ENCODE data around the gene TNFAIP8L3.
A peak's percentile ranks its signal among the peaks of the same experiment; 100 is the strongest.
"Not testable (repeated sequence)": the region's sequence is repeated elsewhere in the genome, so short reads cannot be mapped to it uniquely, and the experiment has no call there.

TNFAIP8L3 gene

DNA sequence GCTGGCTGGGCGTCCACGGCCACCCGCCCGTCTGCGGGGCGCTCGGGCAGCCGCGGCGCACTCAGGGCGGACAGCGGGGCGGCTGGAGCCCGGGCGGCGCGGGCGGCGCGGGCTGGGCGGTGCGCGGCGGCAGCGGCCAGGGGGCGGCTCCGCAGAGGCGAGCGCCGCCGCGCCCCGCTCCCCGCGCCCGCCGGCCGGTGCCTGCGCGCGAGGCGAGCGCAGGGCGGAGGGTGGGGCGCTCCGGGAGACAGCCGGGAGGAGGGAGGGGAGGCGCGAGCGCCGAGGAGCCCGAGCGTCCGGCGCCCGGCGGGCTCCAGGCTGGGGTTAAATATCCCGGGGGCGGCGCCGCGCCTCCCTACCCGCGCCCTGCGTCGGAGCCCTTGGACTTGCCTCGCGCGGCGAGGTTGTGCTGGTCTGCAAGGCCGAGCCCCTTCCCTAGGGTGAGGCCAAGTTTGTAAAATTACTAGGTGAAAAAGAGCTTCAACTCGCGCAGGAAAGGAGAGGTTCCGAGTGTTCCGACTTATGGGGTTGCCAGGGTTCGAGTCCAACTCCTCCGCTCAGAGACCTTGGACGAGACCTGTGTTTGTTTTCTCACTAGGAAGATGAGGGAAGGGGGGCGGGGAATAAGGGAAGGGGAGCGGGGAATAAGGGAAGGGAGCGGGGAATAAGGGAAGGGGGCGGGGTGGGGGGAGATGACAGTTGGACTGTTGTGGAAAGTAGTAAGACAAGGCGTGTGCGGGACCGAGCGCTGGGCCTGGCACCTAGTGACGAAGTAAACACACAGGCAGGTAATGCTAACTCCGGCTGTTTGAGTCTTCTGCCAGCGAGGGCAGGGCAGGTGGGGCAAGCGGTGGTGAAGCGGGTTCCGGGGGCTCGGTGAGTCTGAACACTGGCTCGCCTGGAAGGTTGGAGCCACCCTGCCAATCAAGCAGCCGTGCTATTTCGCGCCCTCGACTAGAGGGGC lies at the start of gene TNFAIP8L3:
TSS of gene TNFAIP8L3 (minus strand) at position 301 of the 964 bp plus-strand sequence. CDS start 311 bp downstream, outside the sequence.
- TF ChIP-seq, protein P1, sequence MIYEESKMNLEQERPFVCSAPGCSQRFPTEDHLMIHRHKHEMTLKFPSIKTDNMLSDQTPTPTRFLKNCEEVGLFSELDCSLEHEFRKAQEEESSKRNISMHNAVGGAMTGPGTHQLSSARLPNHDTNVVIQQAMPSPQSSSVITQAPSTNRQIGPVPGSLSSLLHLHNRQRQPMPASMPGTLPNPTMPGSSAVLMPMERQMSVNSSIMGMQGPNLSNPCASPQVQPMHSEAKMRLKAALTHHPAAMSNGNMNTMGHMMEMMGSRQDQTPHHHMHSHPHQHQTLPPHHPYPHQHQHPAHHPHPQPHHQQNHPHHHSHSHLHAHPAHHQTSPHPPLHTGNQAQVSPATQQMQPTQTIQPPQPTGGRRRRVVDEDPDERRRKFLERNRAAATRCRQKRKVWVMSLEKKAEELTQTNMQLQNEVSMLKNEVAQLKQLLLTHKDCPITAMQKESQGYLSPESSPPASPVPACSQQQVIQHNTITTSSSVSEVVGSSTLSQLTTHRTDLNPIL (CRISPR knock-in tag; IDR thresholded peaks at IDR 0.05; ENCODE audit: low read depth), result no peak
- TF ChIP-seq ZNF565 (CRISPR knock-in tag; conservative IDR thresholded peaks at IDR 0.05; ENCODE audit: low read depth), result no peak
- no peak for TF ChIP-seq ZFP30 (CRISPR knock-in tag; IDR thresholded peaks at IDR 0.05)
- no peak for TF ChIP-seq ZNF8 (CRISPR knock-in tag; IDR thresholded peaks at IDR 0.05)
- TF ChIP-seq BACH2 (CRISPR knock-in tag; IDR thresholded peaks at IDR 0.05; ENCODE audit: borderline replicate concordance), result no peak
- TF ChIP-seq, protein P2, sequence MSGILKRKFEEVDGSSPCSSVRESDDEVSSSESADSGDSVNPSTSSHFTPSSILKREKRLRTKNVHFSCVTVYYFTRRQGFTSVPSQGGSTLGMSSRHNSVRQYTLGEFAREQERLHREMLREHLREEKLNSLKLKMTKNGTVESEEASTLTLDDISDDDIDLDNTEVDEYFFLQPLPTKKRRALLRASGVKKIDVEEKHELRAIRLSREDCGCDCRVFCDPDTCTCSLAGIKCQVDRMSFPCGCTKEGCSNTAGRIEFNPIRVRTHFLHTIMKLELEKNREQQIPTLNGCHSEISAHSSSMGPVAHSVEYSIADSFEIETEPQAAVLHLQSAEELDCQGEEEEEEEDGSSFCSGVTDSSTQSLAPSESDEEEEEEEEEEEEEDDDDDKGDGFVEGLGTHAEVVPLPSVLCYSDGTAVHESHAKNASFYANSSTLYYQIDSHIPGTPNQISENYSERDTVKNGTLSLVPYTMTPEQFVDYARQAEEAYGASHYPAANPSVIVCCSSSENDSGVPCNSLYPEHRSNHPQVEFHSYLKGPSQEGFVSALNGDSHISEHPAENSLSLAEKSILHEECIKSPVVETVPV (CRISPR knock-in tag; IDR thresholded peaks at IDR 0.05), result no peak
- TF ChIP-seq SNAI2 (CRISPR knock-in tag; IDR thresholded peaks at IDR 0.05), result no peak
- TF ChIP-seq GLIS3 (CRISPR knock-in tag; IDR thresholded peaks at IDR 0.05), result no peak
- ATAC-seq, result peak; percentile 35

DNA sequence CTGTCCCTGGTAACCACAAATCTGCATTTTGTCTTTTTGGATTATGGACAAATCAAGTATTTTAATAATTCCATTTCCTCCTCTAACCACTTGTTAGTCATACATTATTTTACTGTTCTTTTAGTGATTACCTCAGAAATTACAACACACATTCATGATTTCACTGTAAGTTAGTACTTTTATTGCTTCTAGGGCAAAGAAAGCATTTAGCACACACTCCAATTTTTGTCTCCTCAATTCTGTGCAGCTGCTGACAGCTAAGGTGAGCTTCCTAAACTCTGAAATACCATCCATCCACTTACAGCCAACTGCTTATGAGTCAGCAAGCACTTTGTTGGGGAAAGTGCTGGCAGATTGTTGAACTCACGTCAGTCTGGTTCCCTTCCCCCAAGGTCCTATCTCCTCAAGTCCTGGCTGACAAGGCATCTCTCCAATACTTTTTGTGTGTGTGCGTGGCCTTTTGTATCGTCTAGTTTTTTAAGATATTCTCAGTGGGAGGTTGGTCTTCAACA lies 49.4 kb upstream of the TNFAIP8L3 start:
- TF ChIP-seq ISL1 (CRISPR knock-in tag; IDR thresholded peaks at IDR 0.05) (peak; percentile 48), ESRRG (CRISPR knock-in tag; IDR thresholded peaks at IDR 0.05) (no peak)
- ATAC-seq, result no peak

DNA sequence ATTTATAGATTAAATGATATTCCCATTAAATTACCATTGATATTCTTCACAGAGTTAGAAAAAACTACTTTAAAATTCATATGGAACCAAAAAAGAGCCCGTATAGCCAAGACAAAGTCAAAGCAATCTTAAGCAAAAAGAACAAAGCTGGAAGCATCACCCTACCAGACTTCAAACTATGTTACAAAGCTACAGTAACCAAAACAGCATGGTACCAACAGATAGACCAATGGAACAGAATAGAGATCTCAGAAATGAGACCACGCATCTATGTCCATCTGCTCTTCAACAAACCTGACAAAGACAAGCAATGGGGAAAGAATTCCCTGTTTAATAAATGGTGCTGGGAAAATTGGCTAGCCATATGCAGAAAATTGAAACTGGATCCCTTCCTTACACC lies 45.6 kb upstream of the TNFAIP8L3 start:
- ATAC-seq, result not testable (repeated sequence)

DNA sequence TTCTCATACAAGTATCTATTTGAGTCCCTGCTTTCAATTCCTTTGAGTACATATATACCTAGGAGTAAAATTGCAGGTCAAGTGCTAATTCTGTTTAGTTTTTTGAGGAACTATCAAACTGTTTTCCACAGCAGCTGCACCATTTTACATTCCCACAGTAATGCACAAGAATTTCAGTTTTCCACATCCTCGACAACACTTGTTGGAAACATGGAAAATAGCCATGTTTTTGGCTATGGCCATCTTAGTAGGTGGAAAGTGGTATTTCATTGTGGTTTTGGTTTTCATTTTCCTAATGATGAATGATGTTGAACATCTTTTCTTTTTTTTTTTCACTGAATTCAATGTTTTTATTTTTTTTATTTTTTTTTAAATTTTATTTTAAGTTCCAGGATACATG lies 44.4 kb upstream of the TNFAIP8L3 start:
- ATAC-seq, result no peak
- no peak for TF ChIP-seq ESRRG (CRISPR knock-in tag; IDR thresholded peaks at IDR 0.05)

DNA sequence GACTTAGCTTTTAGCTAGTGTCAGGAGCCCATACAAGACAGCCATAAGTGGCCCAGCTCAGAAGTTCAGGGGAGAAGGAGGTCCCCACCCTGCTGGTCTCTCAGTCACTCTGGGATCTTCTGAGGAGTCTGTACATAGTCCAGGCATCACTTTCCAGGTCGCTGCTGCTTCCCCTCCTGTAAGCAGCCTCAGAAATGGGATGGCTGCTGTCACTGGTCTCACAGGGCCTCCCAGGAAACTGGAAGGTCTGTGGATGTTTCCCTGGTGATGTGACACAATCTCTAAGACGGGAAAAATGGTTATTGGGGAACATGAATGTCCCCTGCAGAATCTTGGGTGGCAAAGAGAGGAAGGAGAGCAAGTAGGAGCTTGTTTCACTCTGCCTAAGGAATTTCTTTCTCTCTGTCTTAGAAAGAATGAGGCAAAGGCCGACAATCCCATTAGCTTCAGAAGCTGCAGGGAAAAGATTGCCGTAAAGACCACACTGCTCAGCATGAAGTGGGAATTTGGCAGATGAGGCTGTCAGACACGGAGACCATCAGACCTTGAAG lies 43.2 kb upstream of the TNFAIP8L3 start:
- no peak for TF ChIP-seq TOX (CRISPR knock-in tag; IDR thresholded peaks at IDR 0.05; ENCODE audit: borderline replicate concordance)
- no peak for TF ChIP-seq TCF4 (CRISPR knock-in tag; IDR thresholded peaks at IDR 0.05; ENCODE audit: borderline replicate concordance)
- TF ChIP-seq SNAI2 (CRISPR knock-in tag; IDR thresholded peaks at IDR 0.05), result no peak
- TF ChIP-seq, protein P2 (CRISPR knock-in tag; IDR thresholded peaks at IDR 0.05), result no peak
- TF ChIP-seq ESRRG (CRISPR knock-in tag; IDR thresholded peaks at IDR 0.05), result no peak
- no peak for TF ChIP-seq ZFP30 (CRISPR knock-in tag; IDR thresholded peaks at IDR 0.05)
- TF ChIP-seq PPARA (CRISPR knock-in tag; IDR thresholded peaks at IDR 0.05; ENCODE audit: borderline replicate concordance), result no peak
- no peak for ATAC-seq

DNA sequence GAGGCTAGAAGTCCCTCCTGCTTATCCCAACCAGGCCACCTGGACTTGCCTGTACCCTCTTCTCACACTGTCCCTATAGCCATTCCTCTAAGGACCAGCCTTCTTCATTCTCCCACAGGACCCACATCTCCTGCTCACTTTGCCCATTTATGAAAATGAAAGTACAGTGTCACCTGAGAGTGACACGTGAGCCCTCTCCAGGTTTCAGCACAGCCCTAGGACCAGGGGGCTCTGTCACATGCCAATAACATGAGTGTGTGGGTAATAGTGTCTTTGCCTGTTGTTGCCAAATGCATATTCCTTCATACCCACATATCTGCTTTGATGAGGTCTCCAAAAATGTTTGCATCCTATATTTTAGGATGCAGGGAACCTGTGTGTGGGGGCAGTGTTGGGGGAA lies 42.3 kb upstream of the TNFAIP8L3 start:
- ATAC-seq, result no peak
- TF ChIP-seq TCF4 (CRISPR knock-in tag; IDR thresholded peaks at IDR 0.05; ENCODE audit: borderline replicate concordance) (no peak), ZNF70 (CRISPR knock-in tag; IDR thresholded peaks at IDR 0.05) (no peak), ZC3H10 (CRISPR knock-in tag; IDR thresholded peaks at IDR 0.05) (no peak), RARB (CRISPR knock-in tag; IDR thresholded peaks at IDR 0.05) (no peak), PPARA (CRISPR knock-in tag; IDR thresholded peaks at IDR 0.05; ENCODE audit: borderline replicate concordance) (no peak), BACH2 (CRISPR knock-in tag; IDR thresholded peaks at IDR 0.05; ENCODE audit: borderline replicate concordance) (no peak), SNAI2 (CRISPR knock-in tag; IDR thresholded peaks at IDR 0.05) (no peak), ISL1 (CRISPR knock-in tag; IDR thresholded peaks at IDR 0.05) (no peak), CSDC2 (CRISPR knock-in tag; IDR thresholded peaks at IDR 0.05) (no peak)
- TF ChIP-seq, protein P3, sequence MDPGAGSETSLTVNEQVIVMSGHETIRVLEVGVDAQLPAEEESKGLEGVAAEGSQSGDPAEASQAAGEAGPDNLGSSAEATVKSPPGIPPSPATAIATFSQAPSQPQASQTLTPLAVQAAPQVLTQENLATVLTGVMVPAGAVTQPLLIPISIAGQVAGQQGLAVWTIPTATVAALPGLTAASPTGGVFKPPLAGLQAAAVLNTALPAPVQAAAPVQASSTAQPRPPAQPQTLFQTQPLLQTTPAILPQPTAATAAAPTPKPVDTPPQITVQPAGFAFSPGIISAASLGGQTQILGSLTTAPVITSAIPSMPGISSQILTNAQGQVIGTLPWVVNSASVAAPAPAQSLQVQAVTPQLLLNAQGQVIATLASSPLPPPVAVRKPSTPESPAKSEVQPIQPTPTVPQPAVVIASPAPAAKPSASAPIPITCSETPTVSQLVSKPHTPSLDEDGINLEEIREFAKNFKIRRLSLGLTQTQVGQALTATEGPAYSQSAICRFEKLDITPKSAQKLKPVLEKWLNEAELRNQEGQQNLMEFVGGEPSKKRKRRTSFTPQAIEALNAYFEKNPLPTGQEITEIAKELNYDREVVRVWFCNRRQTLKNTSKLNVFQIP (CRISPR knock-in tag; IDR thresholded peaks at IDR 0.05; ENCODE audit: borderline replicate concordance, low read depth), result no peak
- TF ChIP-seq, protein P4, sequence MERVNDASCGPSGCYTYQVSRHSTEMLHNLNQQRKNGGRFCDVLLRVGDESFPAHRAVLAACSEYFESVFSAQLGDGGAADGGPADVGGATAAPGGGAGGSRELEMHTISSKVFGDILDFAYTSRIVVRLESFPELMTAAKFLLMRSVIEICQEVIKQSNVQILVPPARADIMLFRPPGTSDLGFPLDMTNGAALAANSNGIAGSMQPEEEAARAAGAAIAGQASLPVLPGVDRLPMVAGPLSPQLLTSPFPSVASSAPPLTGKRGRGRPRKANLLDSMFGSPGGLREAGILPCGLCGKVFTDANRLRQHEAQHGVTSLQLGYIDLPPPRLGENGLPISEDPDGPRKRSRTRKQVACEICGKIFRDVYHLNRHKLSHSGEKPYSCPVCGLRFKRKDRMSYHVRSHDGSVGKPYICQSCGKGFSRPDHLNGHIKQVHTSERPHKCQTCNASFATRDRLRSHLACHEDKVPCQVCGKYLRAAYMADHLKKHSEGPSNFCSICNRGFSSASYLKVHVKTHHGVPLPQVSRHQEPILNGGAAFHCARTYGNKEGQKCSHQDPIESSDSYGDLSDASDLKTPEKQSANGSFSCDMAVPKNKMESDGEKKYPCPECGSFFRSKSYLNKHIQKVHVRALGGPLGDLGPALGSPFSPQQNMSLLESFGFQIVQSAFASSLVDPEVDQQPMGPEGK (CRISPR knock-in tag; IDR thresholded peaks at IDR 0.05; ENCODE audit: borderline replicate concordance), result no peak
- TF ChIP-seq, protein P5, sequence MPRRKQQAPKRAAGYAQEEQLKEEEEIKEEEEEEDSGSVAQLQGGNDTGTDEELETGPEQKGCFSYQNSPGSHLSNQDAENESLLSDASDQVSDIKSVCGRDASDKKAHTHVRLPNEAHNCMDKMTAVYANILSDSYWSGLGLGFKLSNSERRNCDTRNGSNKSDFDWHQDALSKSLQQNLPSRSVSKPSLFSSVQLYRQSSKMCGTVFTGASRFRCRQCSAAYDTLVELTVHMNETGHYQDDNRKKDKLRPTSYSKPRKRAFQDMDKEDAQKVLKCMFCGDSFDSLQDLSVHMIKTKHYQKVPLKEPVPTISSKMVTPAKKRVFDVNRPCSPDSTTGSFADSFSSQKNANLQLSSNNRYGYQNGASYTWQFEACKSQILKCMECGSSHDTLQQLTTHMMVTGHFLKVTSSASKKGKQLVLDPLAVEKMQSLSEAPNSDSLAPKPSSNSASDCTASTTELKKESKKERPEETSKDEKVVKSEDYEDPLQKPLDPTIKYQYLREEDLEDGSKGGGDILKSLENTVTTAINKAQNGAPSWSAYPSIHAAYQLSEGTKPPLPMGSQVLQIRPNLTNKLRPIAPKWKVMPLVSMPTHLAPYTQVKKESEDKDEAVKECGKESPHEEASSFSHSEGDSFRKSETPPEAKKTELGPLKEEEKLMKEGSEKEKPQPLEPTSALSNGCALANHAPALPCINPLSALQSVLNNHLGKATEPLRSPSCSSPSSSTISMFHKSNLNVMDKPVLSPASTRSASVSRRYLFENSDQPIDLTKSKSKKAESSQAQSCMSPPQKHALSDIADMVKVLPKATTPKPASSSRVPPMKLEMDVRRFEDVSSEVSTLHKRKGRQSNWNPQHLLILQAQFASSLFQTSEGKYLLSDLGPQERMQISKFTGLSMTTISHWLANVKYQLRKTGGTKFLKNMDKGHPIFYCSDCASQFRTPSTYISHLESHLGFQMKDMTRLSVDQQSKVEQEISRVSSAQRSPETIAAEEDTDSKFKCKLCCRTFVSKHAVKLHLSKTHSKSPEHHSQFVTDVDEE (CRISPR knock-in tag; IDR thresholded peaks at IDR 0.05), result no peak

Measured in SK-N-SH treated with all-trans-retinoic acid at 6 μM for 48 hours (cell line).